Measurements from ENCODE around the gene RRP1.

RRP1 gene

GRCh38 chr21:43789276-43790009 lies at the start of gene RRP1:
Gene RRP1, plus strand, starts transcription at chr21:43789577. Its CDS starts 53 bp downstream, at chr21:43789630.
- peak; percentile 75 to 81 for DNase-seq

- no peak for DNase-seq
Observed at GRCh38 chr21:43739621-43740435, 49.5 kb upstream of the RRP1 start.

GRCh38 chr21:43740497-43741156 lies 48.8 kb upstream of the RRP1 start:
- DNase-seq, result no peak

- no peak for DNase-seq
Observed at GRCh38 chr21:43741423-43742096, 47.8 kb upstream of the RRP1 start.

GRCh38 chr21:43743947-43744346 lies 45.4 kb upstream of the RRP1 start:
- DNase-seq, result no peak

GRCh38 chr21:43744725-43745124 lies 44.7 kb upstream of the RRP1 start:
- DNase-seq, result no peak

GRCh38 chr21:43745772-43746517 lies 43.4 kb upstream of the RRP1 start:
- no peak for DNase-seq

- no peak for DNase-seq
Observed at GRCh38 chr21:43748622-43749021, 40.8 kb upstream of the RRP1 start.

GRCh38 chr21:43749651-43750262 lies 39.6 kb upstream of the RRP1 start:
- no peak for DNase-seq

- DNase-seq, result no peak
Observed at GRCh38 chr21:43750339-43751033, 38.9 kb upstream of the RRP1 start.

- no peak for DNase-seq
Observed at GRCh38 chr21:43751955-43752591, 37.3 kb upstream of the RRP1 start.

- DNase-seq, result no peak
Observed at GRCh38 chr21:43752758-43753438, 36.5 kb upstream of the RRP1 start.

GRCh38 chr21:43753439-43753799 lies 36.0 kb upstream of the RRP1 start:
- DNase-seq, result no peak

GRCh38 chr21:43754948-43755781 lies 34.2 kb upstream of the RRP1 start:
- no peak for DNase-seq

- DNase-seq, result no peak
Observed at GRCh38 chr21:43755820-43756594, 33.4 kb upstream of the RRP1 start.

- DNase-seq, result no peak
Observed at GRCh38 chr21:43757601-43758000, 31.8 kb upstream of the RRP1 start.

- no peak for DNase-seq
Observed at GRCh38 chr21:43758111-43758641, 31.2 kb upstream of the RRP1 start.

GRCh38 chr21:43758811-43759210 lies 30.6 kb upstream of the RRP1 start:
- no peak for DNase-seq

Data from bone marrow (tissue), 2 donors.